GM20431 (cell line): ENCODE measurements around the gene PPP1R3F.
"Not testable (repeated sequence)": the region's sequence is repeated elsewhere in the genome, so short reads cannot be mapped to it uniquely, and the experiment has no call there.

ENCODE experiments used
- in situ Hi-C: fragments of 300-500 bp; cut with MseI, MboI; formaldehyde crosslinking; loops from one replicate; pipeline ENCODE4 v1.15.0; 2020; ENCODE audit warnings: low sequenced_read_pairs; ENCODE audit not compliant: unreplicated experiment

The PPP1R3F gene

GRCh38 chrX:49271341-49271740 lies 1.7 kb downstream of the PPP1R3F start:
- in situ Hi-C loops = no loop called here

GRCh38 chrX:49272421-49272820 lies 2.8 kb downstream of the PPP1R3F start:
- in situ Hi-C loops = no loop called here

- in situ Hi-C loops = no loop called here
Observed at GRCh38 chrX:49273181-49273727, 3.7 kb downstream of the PPP1R3F start.

GRCh38 chrX:49276207-49276606 lies 6.6 kb downstream of the PPP1R3F start:
- in situ Hi-C loops = no loop called here

- in situ Hi-C loops = no loop called here
Observed at GRCh38 chrX:49276671-49277534, 7.3 kb downstream of the PPP1R3F start.

- in situ Hi-C loops = no loop called here
Observed at GRCh38 chrX:49277535-49277830, 7.9 kb downstream of the PPP1R3F start.

- in situ Hi-C loops = no loop called here
Observed at GRCh38 chrX:49278081-49278480, 8.5 kb downstream of the PPP1R3F start.

- in situ Hi-C loops = no loop called here
Observed at GRCh38 chrX:49282647-49283011, 13.0 kb downstream of the PPP1R3F start.

GRCh38 chrX:49284212-49284611 lies 14.6 kb downstream of the PPP1R3F start:
- in situ Hi-C loops = no loop called here

- in situ Hi-C loops = no loop called here
Observed at GRCh38 chrX:49286136-49286535, 16.5 kb downstream of the PPP1R3F start.

- in situ Hi-C loops = no loop called here
Observed at GRCh38 chrX:49286581-49286980, 17.0 kb downstream of the PPP1R3F start.

- in situ Hi-C loops = no loop called here
Observed at GRCh38 chrX:49287665-49288064, 18.1 kb downstream of the PPP1R3F start.

GRCh38 chrX:49290215-49290614 lies 20.6 kb downstream of the PPP1R3F start:
- in situ Hi-C loops = no loop called here

- in situ Hi-C loops = no loop called here
Observed at GRCh38 chrX:49291615-49292337, 22.2 kb downstream of the PPP1R3F start.

GRCh38 chrX:49292400-49293362 lies 23.1 kb downstream of the PPP1R3F start:
- in situ Hi-C loops = no loop called here

- in situ Hi-C loops = not testable (repeated sequence)
Observed at GRCh38 chrX:49299293-49299692, 29.7 kb downstream of the PPP1R3F start.

- in situ Hi-C loops = no loop called here
Observed at GRCh38 chrX:49300703-49301102, 31.1 kb downstream of the PPP1R3F start.

GRCh38 chrX:49303346-49303745 lies 33.8 kb downstream of the PPP1R3F start, which contains the start of gene GAGE10:
Gene GAGE10, plus strand, starts transcription at chrX:49303646. Its CDS starts 1,214 bp downstream, at chrX:49304860.
- in situ Hi-C loops = no loop called here

- in situ Hi-C loops = not testable (repeated sequence)
Observed at GRCh38 chrX:49307775-49308174, 38.2 kb downstream of the PPP1R3F start.

GRCh38 chrX:49308604-49309269 lies 39.1 kb downstream of the PPP1R3F start:
- in situ Hi-C loops = no loop called here
